Mesodermal cell (in vitro differentiated cells): ENCODE data around the gene DCUN1D2.

ENCODE experiments used
- H3K27ac ChIP-seq: 2 replicates; pipeline ENCODE4 v1.7.0; 2013; ENCODE audit warnings: mild to moderate bottlenecking, low read depth, low read length, moderate library complexity; ENCODE audit not compliant: severe bottlenecking
- H3K36me3 ChIP-seq: 2 replicates; pipeline ENCODE4 v1.7.1; 2013; ENCODE audit warnings: mild to moderate bottlenecking, low read length, moderate library complexity; ENCODE audit not compliant: control insufficient read depth, insufficient read depth
- H3K4me1 ChIP-seq: one replicate; pipeline ENCODE4 v1.7.1; 2013; ENCODE audit warnings: mild to moderate bottlenecking, low read length; ENCODE audit not compliant: insufficient read depth, control insufficient read depth, poor library complexity, severe bottlenecking
- H3K4me3 ChIP-seq: 2 replicates; pipeline ENCODE4 v1.7.0; 2013; ENCODE audit warnings: low read length, control low read depth, mild to moderate bottlenecking; ENCODE audit not compliant: insufficient read depth, poor library complexity, severe bottlenecking; ENCODE audit errors: extremely low read depth
- H3K9me3 ChIP-seq: 2 replicates; pipeline ENCODE4 v1.7.1; 2013; ENCODE audit warnings: mild to moderate bottlenecking, low read length, moderate library complexity; ENCODE audit not compliant: control insufficient read depth
- WGBS, 2 experiments: methylation state at CpG; one replicate each; pipeline ENCODE4 v1.1.5; 2013; ENCODE audit warnings: missing lambda C conversion rate in 2 of 2; ENCODE audit not compliant: insufficient coverage in 2 of 2; 5-methylcytosine and 5-hydroxymethylcytosine counted together

The DCUN1D2 gene

DNA sequence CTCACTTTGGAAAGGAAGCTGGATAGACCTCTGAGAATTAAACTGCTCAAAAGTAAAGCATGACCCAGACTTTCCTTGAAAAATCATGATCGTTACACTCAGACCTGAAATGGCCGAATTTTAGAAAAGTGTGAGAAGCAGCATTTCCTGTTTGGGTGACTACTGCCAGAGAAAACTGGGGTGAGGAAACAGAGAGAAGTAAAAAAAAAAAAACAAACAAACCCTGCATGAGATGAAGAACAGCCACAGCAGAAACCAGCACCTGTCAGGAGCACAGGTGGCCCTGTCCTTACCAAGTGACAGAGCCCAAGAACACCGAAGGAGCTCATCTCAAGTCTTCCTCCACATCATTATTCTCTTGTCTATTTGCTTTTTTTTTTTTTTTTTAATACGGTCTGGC is 25.2 kb downstream of the DCUN1D2 start:
- H3K4me3 ChIP-seq = no peak overlapping the region
- H3K4me1 ChIP-seq = no peaks in the 10 kb centered on the region
- peaks cover 59% of the 10 kb centered on the region for H3K36me3 ChIP-seq
- H3K27ac ChIP-seq = no peak overlapping the region
- WGBS, 2 experiments = 76 to 90% methylated on average over 2 to 3 of the region's 4 CpGs
- no peaks in the 10 kb centered on the region for H3K9me3 ChIP-seq

- Histone ChIP-seq H3K27ac (no peak overlapping the region), H3K36me3 (peaks cover 64% of the 10 kb centered on the region), H3K9me3 (no peaks in the 10 kb centered on the region), H3K4me3 (no peak overlapping the region), H3K4me1 (no peaks in the 10 kb centered on the region)
- WGBS, 2 experiments = 96% methylated on average over 16 of the region's 16 CpGs
Measured at GRCh38 chr13:113464476-113464875, 26.0 kb downstream of the DCUN1D2 start.

DNA sequence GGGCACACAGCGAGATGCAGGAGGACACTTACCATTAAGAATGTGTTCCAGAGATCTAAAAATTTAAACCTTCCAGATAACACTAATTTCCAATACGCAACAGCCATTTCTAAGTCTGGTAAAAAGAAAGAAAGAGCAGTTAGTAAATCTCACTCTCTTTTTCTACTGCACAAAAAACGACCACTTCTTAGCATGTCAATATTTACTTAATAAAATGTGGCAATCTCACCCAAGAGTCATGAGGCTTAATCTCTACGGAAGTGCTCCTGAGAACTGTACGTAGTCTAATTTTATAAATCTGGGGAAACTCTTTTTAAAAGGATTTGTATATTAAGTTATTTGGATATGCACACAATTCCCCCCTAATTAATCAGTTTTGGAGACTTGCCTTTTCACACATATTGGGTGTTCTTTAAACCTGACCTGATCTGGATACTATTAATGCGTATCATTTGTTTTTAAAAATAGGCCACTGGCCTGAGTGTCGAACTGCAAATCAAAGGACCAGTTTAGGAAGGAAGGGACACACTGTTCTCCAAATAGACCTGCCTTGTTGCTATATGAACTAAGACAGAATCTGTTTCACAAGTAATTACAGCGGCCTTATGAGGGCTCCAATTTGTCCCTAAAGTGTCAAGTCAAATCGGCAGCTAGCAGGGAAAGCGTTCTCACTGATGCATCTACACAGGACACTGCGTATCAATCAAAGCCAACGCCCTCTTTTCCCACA is 29.3 kb downstream of the DCUN1D2 start:
- Histone ChIP-seq H3K4me3 (no peak overlapping the region), H3K27ac (no peak overlapping the region), H3K36me3 (peaks cover 69% of the 10 kb centered on the region), H3K9me3 (no peaks in the 10 kb centered on the region), H3K4me1 (peaks cover 4% of the 10 kb centered on the region)
- 95 to 97% methylated on average over 9 of the region's 12 CpGs for WGBS, 2 experiments

GRCh38 chr13:113460599-113460998 is 29.9 kb downstream of the DCUN1D2 start:
- WGBS, 2 experiments = 95 to 97% methylated on average over 14 of the region's 14 CpGs
- Histone ChIP-seq H3K27ac (no peak overlapping the region), H3K9me3 (no peaks in the 10 kb centered on the region), H3K4me3 (no peak overlapping the region), H3K36me3 (peaks cover 70% of the 10 kb centered on the region), H3K4me1 (peaks cover 4% of the 10 kb centered on the region)

DNA sequence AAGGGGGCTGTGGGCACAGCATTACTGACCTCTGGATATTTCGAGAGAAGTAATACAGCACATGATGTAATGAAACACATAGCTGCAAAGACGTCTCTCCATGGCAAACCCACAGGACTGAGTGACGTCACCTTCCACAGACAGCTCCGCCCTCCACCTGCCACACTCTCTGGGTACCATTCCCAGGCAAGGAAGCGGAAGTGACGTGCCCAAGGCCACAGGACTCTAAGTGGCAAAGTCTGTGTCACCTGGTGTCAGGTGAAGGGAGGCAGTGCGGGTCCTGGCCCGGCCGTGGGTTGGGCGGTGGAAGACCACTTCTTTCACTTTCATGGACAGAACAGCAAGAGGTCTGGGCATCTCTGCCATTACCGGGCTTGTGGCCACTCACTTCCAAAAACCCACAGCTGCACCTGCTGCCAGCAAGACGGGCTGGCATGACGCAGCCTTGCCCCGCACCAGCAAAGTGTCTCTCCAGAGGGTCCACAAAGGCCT is 30.4 kb downstream of the DCUN1D2 start:
- WGBS, 2 experiments = 91 to 98% methylated on average over 11 of the region's 14 CpGs
- no peak overlapping the region for H3K27ac ChIP-seq
- no peak overlapping the region for H3K4me3 ChIP-seq
- H3K9me3 ChIP-seq = no peaks in the 10 kb centered on the region
- peaks cover 72% of the 10 kb centered on the region for H3K36me3 ChIP-seq
- peaks cover 4% of the 10 kb centered on the region for H3K4me1 ChIP-seq

GRCh38 chr13:113458253-113459065 is 32.1 kb downstream of the DCUN1D2 start:
- H3K4me1 ChIP-seq = peaks cover 4% of the 10 kb centered on the region
- H3K27ac ChIP-seq = no peak overlapping the region
- 86 to 91% methylated on average over 17 to 20 of the region's 23 CpGs for WGBS, 2 experiments
- H3K4me3 ChIP-seq = no peak overlapping the region
- no peaks in the 10 kb centered on the region for H3K9me3 ChIP-seq
- peaks cover 79% of the 10 kb centered on the region for H3K36me3 ChIP-seq

DNA sequence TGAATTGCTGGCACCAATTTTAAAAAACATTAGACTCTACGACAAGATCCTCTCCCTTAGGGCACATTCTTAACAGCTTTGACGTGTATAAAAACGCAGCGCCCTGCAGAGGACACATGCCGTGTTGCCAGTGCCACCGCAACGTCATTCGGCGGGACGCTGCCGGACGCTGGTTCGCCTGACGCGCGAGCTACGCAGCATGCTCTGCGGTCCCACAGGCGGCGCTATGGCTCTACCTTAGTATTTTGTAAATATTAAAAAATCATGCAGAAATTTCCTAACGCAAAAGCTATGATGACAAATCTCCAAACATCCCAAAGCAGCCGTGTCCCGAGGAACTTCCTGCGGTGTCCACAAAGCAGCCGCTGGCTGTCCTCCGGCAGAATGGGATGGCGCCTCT is 33.0 kb downstream of the DCUN1D2 start:
- Histone ChIP-seq H3K27ac (no peak overlapping the region), H3K4me3 (no peak overlapping the region), H3K36me3 (peaks cover 81% of the 10 kb centered on the region), H3K9me3 (no peaks in the 10 kb centered on the region), H3K4me1 (peaks cover 4% of the 10 kb centered on the region)
- WGBS, 2 experiments = 95 to 99% methylated on average over 11 to 23 of the region's 27 CpGs

DNA sequence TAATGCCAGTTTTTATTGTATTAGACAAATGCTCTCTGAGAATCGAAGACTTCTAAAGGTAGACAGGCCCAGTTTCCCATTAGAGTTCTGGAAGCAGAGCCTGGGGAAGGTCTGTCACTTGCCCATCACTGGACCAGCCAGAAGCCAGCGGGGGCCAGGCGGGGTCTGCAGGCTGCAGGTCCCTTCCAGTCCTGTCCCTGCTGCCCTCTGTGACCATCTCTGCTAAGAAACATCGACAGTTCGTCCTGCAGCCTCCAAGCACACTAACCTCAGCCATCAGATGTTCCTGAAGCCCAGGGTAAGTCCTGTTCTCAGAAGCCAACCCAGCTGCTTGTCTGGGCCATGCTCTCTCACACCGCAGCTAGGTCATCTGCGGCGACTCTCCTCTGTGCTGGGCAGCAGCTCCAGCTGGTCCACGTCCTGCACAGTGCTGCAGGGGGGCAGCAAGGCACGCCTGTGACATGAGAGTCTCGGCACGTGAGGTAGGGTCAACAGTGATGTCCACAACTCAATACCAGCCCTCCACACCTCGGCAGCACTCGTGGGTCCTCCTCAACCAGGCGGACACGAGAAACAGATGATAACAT is 34.3 kb downstream of the DCUN1D2 start:
- Histone ChIP-seq H3K9me3 (no peaks in the 10 kb centered on the region), H3K36me3 (peaks cover 75% of the 10 kb centered on the region), H3K4me3 (no peak overlapping the region), H3K27ac (no peak overlapping the region), H3K4me1 (peaks cover 4% of the 10 kb centered on the region)
- 95 to 98% methylated on average over 13 to 16 of the region's 16 CpGs for WGBS, 2 experiments

- no peak overlapping the region for H3K27ac ChIP-seq
- H3K36me3 ChIP-seq = peaks cover 67% of the 10 kb centered on the region
- H3K4me3 ChIP-seq = no peak overlapping the region
- whole genome bisulfite sequencing, 2 experiments = 97% methylated on average over 16 to 18 of the region's 18 CpGs
- H3K4me1 ChIP-seq = peaks cover 4% of the 10 kb centered on the region
- H3K9me3 ChIP-seq = no peaks in the 10 kb centered on the region
Measured at GRCh38 chr13:113455384-113455783, 35.1 kb downstream of the DCUN1D2 start.

- H3K9me3 ChIP-seq = no peaks in the 10 kb centered on the region
- peaks cover 67% of the 10 kb centered on the region for H3K36me3 ChIP-seq
- H3K4me3 ChIP-seq = no peak overlapping the region
- WGBS, 2 experiments = 95 to 97% methylated on average over 13 of the region's 13 CpGs
- no peak overlapping the region for H3K27ac ChIP-seq
- peaks cover 4% of the 10 kb centered on the region for H3K4me1 ChIP-seq
Measured at GRCh38 chr13:113454936-113455335, 35.6 kb downstream of the DCUN1D2 start.
